Measurements from ENCODE around the gene ZNF280B. TPM values are rescaled to one million over a fixed set of nuclear protein-coding genes. Genes with fewer than 3 reads are reported as not detected.

ZNF280B gene
- total RNA-seq, 1 experiment from 2014 or later: 4.6 TPM

- H3K9me3 Mint-ChIP-seq (ENCODE audit: low read depth, unreplicated experiment): no peaks in the 10 kb centered on the region
- no peak overlapping the region for H3K27ac Mint-ChIP-seq (ENCODE audit: unreplicated experiment)
- DNase-seq: no peak
- H3K36me3 Mint-ChIP-seq (ENCODE audit: insufficient read depth, unreplicated experiment): no peaks in the 10 kb centered on the region
- intact Hi-C loops (cut with micrococcal nuclease; ENCODE audit: unreplicated experiment): no loop called here
- CTCF ChIA-PET: interaction anchor here (1.1 kb wide), 1 partner anchor 313 kb away, joined by 3 read pairs; no protein-coding TSS in a partner anchor
- TF ChIP-seq, protein P1, sequence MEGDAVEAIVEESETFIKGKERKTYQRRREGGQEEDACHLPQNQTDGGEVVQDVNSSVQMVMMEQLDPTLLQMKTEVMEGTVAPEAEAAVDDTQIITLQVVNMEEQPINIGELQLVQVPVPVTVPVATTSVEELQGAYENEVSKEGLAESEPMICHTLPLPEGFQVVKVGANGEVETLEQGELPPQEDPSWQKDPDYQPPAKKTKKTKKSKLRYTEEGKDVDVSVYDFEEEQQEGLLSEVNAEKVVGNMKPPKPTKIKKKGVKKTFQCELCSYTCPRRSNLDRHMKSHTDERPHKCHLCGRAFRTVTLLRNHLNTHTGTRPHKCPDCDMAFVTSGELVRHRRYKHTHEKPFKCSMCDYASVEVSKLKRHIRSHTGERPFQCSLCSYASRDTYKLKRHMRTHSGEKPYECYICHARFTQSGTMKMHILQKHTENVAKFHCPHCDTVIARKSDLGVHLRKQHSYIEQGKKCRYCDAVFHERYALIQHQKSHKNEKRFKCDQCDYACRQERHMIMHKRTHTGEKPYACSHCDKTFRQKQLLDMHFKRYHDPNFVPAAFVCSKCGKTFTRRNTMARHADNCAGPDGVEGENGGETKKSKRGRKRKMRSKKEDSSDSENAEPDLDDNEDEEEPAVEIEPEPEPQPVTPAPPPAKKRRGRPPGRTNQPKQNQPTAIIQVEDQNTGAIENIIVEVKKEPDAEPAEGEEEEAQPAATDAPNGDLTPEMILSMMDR (IDR thresholded peaks at IDR 0.05; ENCODE audit: unreplicated experiment): no peak
- no peaks in the 10 kb centered on the region for H3K4me1 Mint-ChIP-seq (ENCODE audit: low read depth, unreplicated experiment)
- BruUV-seq (replicated peaks): no TSS peak
- H3K27me3 Mint-ChIP-seq (ENCODE audit: unreplicated experiment): peaks cover 47% of the 10 kb centered on the region
- H3K4me3 Mint-ChIP-seq (ENCODE audit: low read depth, unreplicated experiment): no peak overlapping the region
Observed at GRCh38 chr22:22520667-22521602, 12.4 kb upstream of the ZNF280B start.

GRCh38 chr22:22520020-22520656 is 11.6 kb upstream of the ZNF280B start, which contains the start of gene ZNF280A:
Gene ZNF280A (minus strand): TSS chr22:22520270. CDS start chr22:22515630, 4,640 bp downstream.
- H3K27ac Mint-ChIP-seq (ENCODE audit: unreplicated experiment): no peak within 1 kb of the TSS
- DNase-seq: no peak
- CTCF ChIA-PET: interaction anchor here (1.1 kb wide), 1 partner anchor 312 kb away, joined by 3 read pairs; no protein-coding TSS in a partner anchor
- H3K4me1 Mint-ChIP-seq (ENCODE audit: low read depth, unreplicated experiment): no peaks in the 10 kb centered on the region
- peaks cover 47% of the 10 kb centered on the region for H3K27me3 Mint-ChIP-seq (ENCODE audit: unreplicated experiment)
- intact Hi-C loops (cut with micrococcal nuclease; ENCODE audit: unreplicated experiment): no loop called here
- BruUV-seq (replicated peaks): no TSS peak
- no peaks in the 10 kb centered on the region for H3K36me3 Mint-ChIP-seq (ENCODE audit: insufficient read depth, unreplicated experiment)
- TF ChIP-seq, protein P1 (IDR thresholded peaks at IDR 0.05; ENCODE audit: unreplicated experiment): no peak
- no peaks in the 10 kb centered on the region for H3K9me3 Mint-ChIP-seq (ENCODE audit: low read depth, unreplicated experiment)
- no peak within 1 kb of the TSS for H3K4me3 Mint-ChIP-seq (ENCODE audit: low read depth, unreplicated experiment)

DNA sequence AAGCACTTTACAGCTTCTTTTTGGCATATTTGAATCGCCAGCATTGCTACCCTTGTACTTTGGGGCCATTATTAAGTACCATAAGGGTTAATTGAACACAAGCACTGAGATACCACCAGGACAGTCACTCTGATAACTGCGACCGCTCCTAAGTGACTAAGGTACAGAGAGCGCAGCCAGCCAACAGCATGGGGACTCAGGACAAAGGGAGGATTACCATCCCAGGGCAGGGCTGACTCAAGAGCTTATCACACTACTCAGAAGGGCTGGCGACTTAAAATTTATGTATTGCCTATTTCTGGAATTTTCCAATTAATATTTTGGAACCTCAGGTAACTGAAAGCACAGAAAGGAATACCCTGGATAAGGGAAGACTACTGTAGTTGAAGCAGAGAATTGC is 11.0 kb upstream of the ZNF280B start:
- Mint-ChIP-seq H3K27me3 (ENCODE audit: unreplicated experiment) (peaks cover 47% of the 10 kb centered on the region), H3K4me1 (ENCODE audit: low read depth, unreplicated experiment) (no peaks in the 10 kb centered on the region), H3K4me3 (ENCODE audit: low read depth, unreplicated experiment) (no peak overlapping the region), H3K9me3 (ENCODE audit: low read depth, unreplicated experiment) (no peaks in the 10 kb centered on the region), H3K36me3 (ENCODE audit: insufficient read depth, unreplicated experiment) (no peaks in the 10 kb centered on the region), H3K27ac (ENCODE audit: unreplicated experiment) (no peak overlapping the region)
- TF ChIP-seq, protein P1 (IDR thresholded peaks at IDR 0.05; ENCODE audit: unreplicated experiment): no peak
- no peak for DNase-seq
- CTCF ChIA-PET: interaction anchor here (1.1 kb wide), 1 partner anchor 312 kb away, joined by 3 read pairs; no protein-coding TSS in a partner anchor
- intact Hi-C loops (cut with micrococcal nuclease; ENCODE audit: unreplicated experiment): no loop called here
- BruUV-seq (replicated peaks): no TSS peak

GRCh38 chr22:22516992-22517391 is 8.4 kb upstream of the ZNF280B start:
- no peak overlapping the region for H3K4me3 Mint-ChIP-seq (ENCODE audit: low read depth, unreplicated experiment)
- TF ChIP-seq, protein P1 (IDR thresholded peaks at IDR 0.05; ENCODE audit: unreplicated experiment): no peak
- no peaks in the 10 kb centered on the region for H3K4me1 Mint-ChIP-seq (ENCODE audit: low read depth, unreplicated experiment)
- intact Hi-C loops (cut with micrococcal nuclease; ENCODE audit: unreplicated experiment): no loop called here
- DNase-seq: no peak
- CTCF ChIA-PET: no interaction called here
- no peak overlapping the region for H3K27ac Mint-ChIP-seq (ENCODE audit: unreplicated experiment)
- BruUV-seq (replicated peaks): no TSS peak
- no peaks in the 10 kb centered on the region for H3K36me3 Mint-ChIP-seq (ENCODE audit: insufficient read depth, unreplicated experiment)
- peaks cover 54% of the 10 kb centered on the region for H3K27me3 Mint-ChIP-seq (ENCODE audit: unreplicated experiment)
- no peaks in the 10 kb centered on the region for H3K9me3 Mint-ChIP-seq (ENCODE audit: low read depth, unreplicated experiment)

All from Calu3 (cell line).